Activated CD4-positive, alpha-beta T cell treated with anti-CD3 and anti-CD28 coated beads, Interleukin-2, amount 10 ng/mL, durations not matched to agents 24 days and 14 days (primary cell): ENCODE measurements around the gene CCNG1. TPM values are rescaled to one million over a fixed set of nuclear protein-coding genes. Genes with fewer than 3 reads are reported as not detected.
"Not testable (repeated sequence)": the region's sequence is repeated elsewhere in the genome, so short reads cannot be mapped to it uniquely, and the experiment has no call there.

Experiments used
- DNase-seq: peaks from one replicate; pipeline ENCODE4 v3.0.0; 2022
- H3K27ac Mint-ChIP-seq: one replicate; pipeline ENCODE4 v1.8.0; 2022; ENCODE audit warnings: mild to moderate bottlenecking, mixed read lengths
- H3K27me3 Mint-ChIP-seq: one replicate; pipeline ENCODE4 v1.8.0; 2022; ENCODE audit warnings: mixed read lengths
- H3K36me3 Mint-ChIP-seq: one replicate; pipeline ENCODE4 v1.8.0; 2022; ENCODE audit warnings: low read depth, mild to moderate bottlenecking, mixed read lengths
- H3K4me1 Mint-ChIP-seq: one replicate; pipeline ENCODE4 v1.8.0; 2021; ENCODE audit warnings: mixed read lengths
- H3K4me3 Mint-ChIP-seq: one replicate; pipeline ENCODE4 v1.8.0; 2022; ENCODE audit warnings: mild to moderate bottlenecking, moderate library complexity, mixed read lengths
- H3K9me3 Mint-ChIP-seq: one replicate; pipeline ENCODE4 v1.8.0; 2021; ENCODE audit warnings: mixed read lengths
- intact Hi-C: fragments of 100-400 bp; cut with micrococcal nuclease; formaldehyde crosslinking; loops from one replicate; pipeline ENCODE4 v1.15.1; 2023
- total RNA-seq: library from RNA; stranded (reverse); gene quantifications from 2 replicates; pipeline ENCODE4 v1.2.3, GENCODE V29; 2022

Gene CCNG1
- total RNA-seq, 1 donor from 2014 or later: 75.1 TPM

- peaks cover 60% of the 10 kb centered on the region for H3K36me3 Mint-ChIP-seq
- intact Hi-C loops: no loop called here
- no peaks in the 10 kb centered on the region for H3K27me3 Mint-ChIP-seq
- no peak overlapping the region for H3K27ac Mint-ChIP-seq
- peaks cover 32% of the 10 kb centered on the region for H3K4me1 Mint-ChIP-seq
- H3K9me3 Mint-ChIP-seq: no peaks in the 10 kb centered on the region
- H3K4me3 Mint-ChIP-seq: no peak overlapping the region
- no peak for DNase-seq
Observed at GRCh38 chr5:163453705-163454104, 16.3 kb downstream of the CCNG1 start.

- H3K27me3 Mint-ChIP-seq, DNase-seq, H3K9me3 Mint-ChIP-seq, intact Hi-C loops, H3K4me3 Mint-ChIP-seq: not testable (repeated sequence)
- H3K4me1 Mint-ChIP-seq: peaks cover 33% of the 10 kb centered on the region
- peaks cover 48% of the 10 kb centered on the region for H3K36me3 Mint-ChIP-seq
- H3K27ac Mint-ChIP-seq: peak overlapping the region; percentile 32
Observed at GRCh38 chr5:163455406-163455805, 18.0 kb downstream of the CCNG1 start.

GRCh38 chr5:163456029-163456589 lies 18.7 kb downstream of the CCNG1 start:
- Mint-ChIP-seq H3K4me3 (no peak overlapping the region), H3K36me3 (peaks cover 47% of the 10 kb centered on the region), H3K27ac (no peak overlapping the region), H3K27me3 (no peaks in the 10 kb centered on the region), H3K9me3 (no peaks in the 10 kb centered on the region), H3K4me1 (peaks cover 37% of the 10 kb centered on the region)
- no peak for DNase-seq
- intact Hi-C loops: no loop called here

- DNase-seq: no peak
- Mint-ChIP-seq H3K9me3 (no peaks in the 10 kb centered on the region), H3K4me1 (peaks cover 37% of the 10 kb centered on the region), H3K4me3 (no peak overlapping the region), H3K36me3 (peaks cover 42% of the 10 kb centered on the region), H3K27ac (no peak overlapping the region), H3K27me3 (no peaks in the 10 kb centered on the region)
- intact Hi-C loops: no loop called here
Observed at GRCh38 chr5:163456840-163457239, 19.4 kb downstream of the CCNG1 start.

- Mint-ChIP-seq H3K27ac (peak overlapping the region; percentile 99), H3K4me3 (peak overlapping the region; percentile 90), H3K9me3 (no peaks in the 10 kb centered on the region), H3K27me3 (no peaks in the 10 kb centered on the region), H3K4me1 (peaks cover 43% of the 10 kb centered on the region), H3K36me3 (peaks cover 32% of the 10 kb centered on the region)
- intact Hi-C loops: no loop called here
- no peak for DNase-seq
Observed at GRCh38 chr5:163458778-163459385, 21.5 kb downstream of the CCNG1 start.

GRCh38 chr5:163459462-163459818 lies 22.0 kb downstream of the CCNG1 start:
- intact Hi-C loops: no loop called here
- H3K27ac Mint-ChIP-seq: peak overlapping the region; percentile 99
- no peak for DNase-seq
- H3K27me3 Mint-ChIP-seq: no peaks in the 10 kb centered on the region
- H3K9me3 Mint-ChIP-seq: no peaks in the 10 kb centered on the region
- H3K4me1 Mint-ChIP-seq: peaks cover 46% of the 10 kb centered on the region
- H3K4me3 Mint-ChIP-seq: peak overlapping the region; percentile 90
- H3K36me3 Mint-ChIP-seq: peaks cover 36% of the 10 kb centered on the region

- Mint-ChIP-seq H3K36me3 (peaks cover 34% of the 10 kb centered on the region), H3K9me3 (no peaks in the 10 kb centered on the region), H3K4me1 (peaks cover 47% of the 10 kb centered on the region), H3K27ac (peak within 1 kb of the TSS; percentile 99), H3K27me3 (no peaks in the 10 kb centered on the region), H3K4me3 (peak within 1 kb of the TSS; percentile 90)
- DNase-seq: peak; percentile 98
- intact Hi-C loops: loop anchor here (1.0 kb wide), 2 partner anchors 23 to 45 kb away; partner anchors contain the start of genes CCNG1 and MAT2B
Observed at GRCh38 chr5:163459819-163460561, 22.6 kb downstream of the CCNG1 start, which contains the start of gene NUDCD2. TSS of gene NUDCD2 (minus strand) at chr5:163460102. CDS start at chr5:163460050, 52 bp downstream.

GRCh38 chr5:163460562-163461171 lies 23.3 kb downstream of the CCNG1 start, which contains the start of gene HMMR:
TSS of gene HMMR (plus strand) at chr5:163460632. CDS start at chr5:163460693, 61 bp downstream.
- peaks cover 28% of the 10 kb centered on the region for H3K36me3 Mint-ChIP-seq
- intact Hi-C loops: loop anchor here (1.0 kb wide), 2 partner anchors 23 to 45 kb away; partner anchors contain the start of genes CCNG1 and MAT2B
- H3K27me3 Mint-ChIP-seq: no peaks in the 10 kb centered on the region
- peak within 1 kb of the TSS; percentile 90 for H3K4me3 Mint-ChIP-seq
- no peaks in the 10 kb centered on the region for H3K9me3 Mint-ChIP-seq
- peaks cover 44% of the 10 kb centered on the region for H3K4me1 Mint-ChIP-seq
- peak within 1 kb of the TSS; percentile 99 for H3K27ac Mint-ChIP-seq
- DNase-seq: no peak

GRCh38 chr5:163463063-163463435 lies 25.7 kb downstream of the CCNG1 start:
- intact Hi-C loops: no loop called here
- H3K27ac Mint-ChIP-seq: peak overlapping the region; percentile 99
- peaks cover 15% of the 10 kb centered on the region for H3K36me3 Mint-ChIP-seq
- no peaks in the 10 kb centered on the region for H3K27me3 Mint-ChIP-seq
- peaks cover 35% of the 10 kb centered on the region for H3K4me1 Mint-ChIP-seq
- no peaks in the 10 kb centered on the region for H3K9me3 Mint-ChIP-seq
- peak overlapping the region; percentile 18 for H3K4me3 Mint-ChIP-seq
- no peak for DNase-seq

GRCh38 chr5:163467682-163468081 lies 30.3 kb downstream of the CCNG1 start:
- DNase-seq: no peak
- no peaks in the 10 kb centered on the region for H3K9me3 Mint-ChIP-seq
- H3K27ac Mint-ChIP-seq: peak overlapping the region; percentile 44
- peaks cover 26% of the 10 kb centered on the region for H3K4me1 Mint-ChIP-seq
- intact Hi-C loops: no loop called here
- H3K4me3 Mint-ChIP-seq: no peak overlapping the region
- peaks cover 29% of the 10 kb centered on the region for H3K36me3 Mint-ChIP-seq
- no peaks in the 10 kb centered on the region for H3K27me3 Mint-ChIP-seq

- peaks cover 47% of the 10 kb centered on the region for H3K36me3 Mint-ChIP-seq
- intact Hi-C loops: no loop called here
- H3K9me3 Mint-ChIP-seq: no peaks in the 10 kb centered on the region
- DNase-seq: no peak
- no peak overlapping the region for H3K27ac Mint-ChIP-seq
- no peaks in the 10 kb centered on the region for H3K27me3 Mint-ChIP-seq
- H3K4me3 Mint-ChIP-seq: no peak overlapping the region
- H3K4me1 Mint-ChIP-seq: peaks cover 10% of the 10 kb centered on the region
Observed at GRCh38 chr5:163473635-163474243, 36.3 kb downstream of the CCNG1 start.

- Mint-ChIP-seq H3K27me3 (no peaks in the 10 kb centered on the region), H3K27ac (no peak overlapping the region), H3K4me1 (peaks cover 10% of the 10 kb centered on the region), H3K36me3 (peaks cover 50% of the 10 kb centered on the region), H3K9me3 (no peaks in the 10 kb centered on the region), H3K4me3 (no peak overlapping the region)
- intact Hi-C loops: no loop called here
- DNase-seq: no peak
Observed at GRCh38 chr5:163475411-163475810, 38.0 kb downstream of the CCNG1 start.

GRCh38 chr5:163478126-163478981 lies 41.0 kb downstream of the CCNG1 start:
- H3K27me3 Mint-ChIP-seq: no peaks in the 10 kb centered on the region
- no peaks in the 10 kb centered on the region for H3K9me3 Mint-ChIP-seq
- intact Hi-C loops: no loop called here
- H3K4me1 Mint-ChIP-seq: peaks cover 8% of the 10 kb centered on the region
- H3K4me3 Mint-ChIP-seq: no peak overlapping the region
- DNase-seq: no peak
- peaks cover 53% of the 10 kb centered on the region for H3K36me3 Mint-ChIP-seq
- H3K27ac Mint-ChIP-seq: peak overlapping the region; percentile 13
